Measurements from ENCODE around the gene FAM20A. TPM values are rescaled to one million over a fixed set of nuclear protein-coding genes. Genes with fewer than 3 reads are reported as not detected.

Gene FAM20A
- polyA plus RNA-seq, 1 donor (not counting 4 experiments of a cell fraction or from before 2014, with no cell fraction given) = not detected

- TF ChIP-seq CTCF (optimal IDR thresholded peaks at IDR 0.05 in 1 of 3, IDR thresholded peaks at IDR 0.05 in 1 of 3, conservative IDR thresholded peaks at IDR 0.05 in 1 of 3; ENCODE audit: extremely low read depth in 1 of 3, insufficient read depth in 2 of 3, low read length in 3 of 3) = no peak
- no peak for TF ChIP-seq EZH2 (IDR thresholded peaks at IDR 0.05; ENCODE audit: low read length)
- Histone ChIP-seq H3K9ac (ENCODE audit: control insufficient read depth, extremely low read depth, insufficient read depth, low read length) (no peak overlapping the region), H4K20me1 (ENCODE audit: control insufficient read depth, extremely low read depth, insufficient read depth, low read length) (no peaks in the 10 kb centered on the region), H3K27me3 (ENCODE audit: control insufficient read depth, extremely low read depth, insufficient read depth, low read length) (no peaks in the 10 kb centered on the region), H3K4me2 (ENCODE audit: control insufficient read depth, extremely low read depth, insufficient read depth, low read depth, low read length) (no peak overlapping the region), H3K9me3 (ENCODE audit: control insufficient read depth, low read depth, low read length) (no peaks in the 10 kb centered on the region), H3K4me1 (ENCODE audit: control insufficient read depth, extremely low read depth, insufficient read depth, low read length) (no peaks in the 10 kb centered on the region), H3K27ac (ENCODE audit: control insufficient read depth, insufficient read depth, low read length) (no peak overlapping the region), H3K36me3 (ENCODE audit: control insufficient read depth in 2 of 2, extremely low read depth in 1 of 2, insufficient read depth in 2 of 2, low read length in 2 of 2) (no peaks in the 10 kb centered on the region), H3K4me3 (ENCODE audit: control insufficient read depth in 2 of 3, extremely low read depth in 1 of 3, insufficient read depth in 2 of 3, low read depth in 1 of 3, low read length in 3 of 3) (no peak overlapping the region), H3K9me1 (ENCODE audit: control insufficient read depth, extremely low read depth, insufficient read depth, low read length) (no peaks in the 10 kb centered on the region), H2AFZ (ENCODE audit: control insufficient read depth, low read length) (no peak overlapping the region), H3K79me2 (ENCODE audit: control insufficient read depth, insufficient read depth, low read length) (no peaks in the 10 kb centered on the region)
- no peak for DNase-seq (ENCODE audit: low read depth, low spot score)
- FAIRE-seq = peak; percentile 49
- dilution Hi-C loops (cut with MboI; ENCODE audit: extremely low pct_ligation_motif_present, low sequenced_read_pairs) = no loop called here
These were observed 8.2 kb downstream of the FAM20A start for GRCh38 chr17:68592682-68593641.

- no peaks in the 10 kb centered on the region for H3K9me1 ChIP-seq (ENCODE audit: control insufficient read depth, extremely low read depth, insufficient read depth, low read length)
- no peak overlapping the region for H3K4me3 ChIP-seq (ENCODE audit: control insufficient read depth in 2 of 3, extremely low read depth in 1 of 3, insufficient read depth in 2 of 3, low read depth in 1 of 3, low read length in 3 of 3)
- TF ChIP-seq CTCF (optimal IDR thresholded peaks at IDR 0.05 in 1 of 3, IDR thresholded peaks at IDR 0.05 in 1 of 3, conservative IDR thresholded peaks at IDR 0.05 in 1 of 3; ENCODE audit: extremely low read depth in 1 of 3, insufficient read depth in 2 of 3, low read length in 3 of 3) = no peak
- no peak for TF ChIP-seq EZH2 (IDR thresholded peaks at IDR 0.05; ENCODE audit: low read length)
- H3K36me3 ChIP-seq (ENCODE audit: control insufficient read depth in 2 of 2, extremely low read depth in 1 of 2, insufficient read depth in 2 of 2, low read length in 2 of 2) = no peaks in the 10 kb centered on the region
- no peaks in the 10 kb centered on the region for H3K79me2 ChIP-seq (ENCODE audit: control insufficient read depth, insufficient read depth, low read length)
- no peak overlapping the region for H3K9ac ChIP-seq (ENCODE audit: control insufficient read depth, extremely low read depth, insufficient read depth, low read length)
- H4K20me1 ChIP-seq (ENCODE audit: control insufficient read depth, extremely low read depth, insufficient read depth, low read length) = no peaks in the 10 kb centered on the region
- dilution Hi-C loops (cut with MboI; ENCODE audit: extremely low pct_ligation_motif_present, low sequenced_read_pairs) = no loop called here
- H2AFZ ChIP-seq (ENCODE audit: control insufficient read depth, low read length) = no peak overlapping the region
- no peaks in the 10 kb centered on the region for H3K9me3 ChIP-seq (ENCODE audit: control insufficient read depth, low read depth, low read length)
- DNase-seq (ENCODE audit: low read depth, low spot score) (no peak), FAIRE-seq (no peak)
- H3K4me1 ChIP-seq (ENCODE audit: control insufficient read depth, extremely low read depth, insufficient read depth, low read length) = no peaks in the 10 kb centered on the region
- H3K27ac ChIP-seq (ENCODE audit: control insufficient read depth, insufficient read depth, low read length) = no peak overlapping the region
- no peaks in the 10 kb centered on the region for H3K27me3 ChIP-seq (ENCODE audit: control insufficient read depth, extremely low read depth, insufficient read depth, low read length)
- no peak overlapping the region for H3K4me2 ChIP-seq (ENCODE audit: control insufficient read depth, extremely low read depth, insufficient read depth, low read depth, low read length)
These were observed 9.2 kb downstream of the FAM20A start for GRCh38 chr17:68592009-68592408.

All from keratinocyte (primary cell).